Mucosa of descending colon (tissue), 3 donors: ENCODE results near the gene TMEM114. TPM values are rescaled to one million over a fixed set of nuclear protein-coding genes. Genes with fewer than 3 reads are reported as not detected.

ENCODE experiments used
- ATAC-seq: fragments of 200-7000 bp; cut with Tn5 transposase; one replicate; pipeline ENCODE4 v1.9.1; 2020; ENCODE audit warnings: mild to moderate bottlenecking, moderate library complexity
- DNase-seq, 3 donors: peaks; one replicate each; pipeline ENCODE4 v3.0.0-alpha.2; 2020
- H3K36me3 ChIP-seq: fragments of 200-600 bp; one replicate; pipeline ENCODE4 v1.8.0; 2021; ENCODE audit warnings: low read depth, mild to moderate bottlenecking
- H3K4me1 ChIP-seq: fragments of 200-600 bp; one replicate; pipeline ENCODE4 v1.8.0; 2021; ENCODE audit warnings: low read depth, mild to moderate bottlenecking
- H3K4me3 ChIP-seq: fragments of 200-600 bp; one replicate; pipeline ENCODE4 v1.8.0; 2021; ENCODE audit warnings: mild to moderate bottlenecking
- H3K9me3 ChIP-seq: fragments of 200-600 bp; one replicate; pipeline ENCODE4 v1.8.0; 2021; ENCODE audit warnings: mild to moderate bottlenecking
- intact Hi-C, 2 donors: fragments of 100-400 bp; cut with DNase I in 1 of 2; cut with micrococcal nuclease in 1 of 2; formaldehyde crosslinking; loops; one replicate each; pipeline versions ENCODE4 v1.11.0 to v1.11.1; 2022; cut with DNase I, micrococcal nuclease
- long read RNA-seq, 2 donors: library from polyadenylated mRNA; unstranded; transcript quantifications; one replicate each; pipeline ENCODE4 v2.0.0, GENCODE V29; 2019 to 2021
- total RNA-seq, 3 donors: library from RNA; stranded (reverse); fragmentation: NEBNext Ultra II Directional in 2 of 3; extraction: Animal tissue kit (Norgen Biotek cat#: 25700) in 2 of 3; gene quantifications; one replicate each; pipeline versions ENCODE4 v1.2.1 to v1.2.4, GENCODE V29; 2021 to 2023
- TF ChIP-seq, protein P1 (sequence below): fragments of 200-600 bp; IDR thresholded peaks from one replicate; pipeline ENCODE4 v1.8.0; 2022; ENCODE audit warnings: antibody characterized with exemption, mild to moderate bottlenecking
- donor health status: DM: no; HTN: no; CAD: no; lungs with moderate emphysema.
- donor health status: DM: no; HTN: no; CAD: no.
- donor health status: DM: no; HTN: yes; CAD: no.

TMEM114 gene
- under 1 TPM in 1 of 3 donors, not detected in 2; 0.60 TPM for total RNA-seq
- long read RNA-seq, donor 1, partial matches to known transcripts = 0 of 1 reads
- long read RNA-seq, donor 1, other reads (novel, unspliced or antisense) = 0 of 1 reads
- long read RNA-seq, donor 2 = 0 reads

GRCh38 chr16:8589900-8590688 lies at the start of gene TMEM114:
TMEM114 (minus strand) TSS chr16:8590511; CDS start chr16:8589838, 673 bp downstream.
- H3K4me3 ChIP-seq = no peak within 1 kb of the TSS
- TF ChIP-seq, protein P1, sequence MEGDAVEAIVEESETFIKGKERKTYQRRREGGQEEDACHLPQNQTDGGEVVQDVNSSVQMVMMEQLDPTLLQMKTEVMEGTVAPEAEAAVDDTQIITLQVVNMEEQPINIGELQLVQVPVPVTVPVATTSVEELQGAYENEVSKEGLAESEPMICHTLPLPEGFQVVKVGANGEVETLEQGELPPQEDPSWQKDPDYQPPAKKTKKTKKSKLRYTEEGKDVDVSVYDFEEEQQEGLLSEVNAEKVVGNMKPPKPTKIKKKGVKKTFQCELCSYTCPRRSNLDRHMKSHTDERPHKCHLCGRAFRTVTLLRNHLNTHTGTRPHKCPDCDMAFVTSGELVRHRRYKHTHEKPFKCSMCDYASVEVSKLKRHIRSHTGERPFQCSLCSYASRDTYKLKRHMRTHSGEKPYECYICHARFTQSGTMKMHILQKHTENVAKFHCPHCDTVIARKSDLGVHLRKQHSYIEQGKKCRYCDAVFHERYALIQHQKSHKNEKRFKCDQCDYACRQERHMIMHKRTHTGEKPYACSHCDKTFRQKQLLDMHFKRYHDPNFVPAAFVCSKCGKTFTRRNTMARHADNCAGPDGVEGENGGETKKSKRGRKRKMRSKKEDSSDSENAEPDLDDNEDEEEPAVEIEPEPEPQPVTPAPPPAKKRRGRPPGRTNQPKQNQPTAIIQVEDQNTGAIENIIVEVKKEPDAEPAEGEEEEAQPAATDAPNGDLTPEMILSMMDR = no peak
- H3K4me1 ChIP-seq = peaks cover 7% of the 10 kb centered on the region
- intact Hi-C loops = no loop called here
- ATAC-seq = no peak
- no peaks in the 10 kb centered on the region for H3K36me3 ChIP-seq
- no peak for DNase-seq
- no peaks in the 10 kb centered on the region for H3K9me3 ChIP-seq

GRCh38 chr16:8639694-8640093 lies 49.4 kb upstream of the TMEM114 start:
- ATAC-seq (no peak), DNase-seq (no peak)
- Histone ChIP-seq H3K36me3 (peaks cover 5% of the 10 kb centered on the region), H3K4me1 (no peaks in the 10 kb centered on the region), H3K9me3 (no peaks in the 10 kb centered on the region), H3K4me3 (no peak overlapping the region)
- TF ChIP-seq, protein P1 = no peak
- intact Hi-C loops = no loop called here

GRCh38 chr16:8634991-8635736 lies 44.9 kb upstream of the TMEM114 start:
- peak; percentile 51 for ATAC-seq
- intact Hi-C loops = no loop called here

GRCh38 chr16:8632675-8633182 lies 42.4 kb upstream of the TMEM114 start:
- Histone ChIP-seq H3K4me1 (no peaks in the 10 kb centered on the region), H3K36me3 (peaks cover 7% of the 10 kb centered on the region), H3K9me3 (no peaks in the 10 kb centered on the region), H3K4me3 (no peak overlapping the region)
- TF ChIP-seq, protein P1 = no peak
- peak in 1 of 3 donors; percentile 8 for DNase-seq
- intact Hi-C loops = no loop called here
- peak; percentile 67 for ATAC-seq

More at GRCh38 chr16:8634991-8635736, 44.9 kb upstream of the TMEM114 start:
- no peak overlapping the region for H3K4me3 ChIP-seq
- DNase-seq = peak in 1 of 3 donors; percentile 52
- H3K9me3 ChIP-seq = no peaks in the 10 kb centered on the region
- no peaks in the 10 kb centered on the region for H3K4me1 ChIP-seq
- no peaks in the 10 kb centered on the region for H3K36me3 ChIP-seq
- TF ChIP-seq, protein P1 = no peak

GRCh38 chr16:8631818-8632465 lies 41.6 kb upstream of the TMEM114 start:
- H3K4me3 ChIP-seq = no peak overlapping the region
- no peak for ATAC-seq
- TF ChIP-seq, protein P1 = no peak

More at GRCh38 chr16:8631818-8632465, 41.6 kb upstream of the TMEM114 start:
- intact Hi-C loops = no loop called here
- no peaks in the 10 kb centered on the region for H3K4me1 ChIP-seq
- H3K9me3 ChIP-seq = no peaks in the 10 kb centered on the region
- DNase-seq = no peak
- H3K36me3 ChIP-seq = peaks cover 7% of the 10 kb centered on the region
